Pancreas (tissue), 10 donors: ENCODE data around the gene CD81. TPM values are rescaled to one million over a fixed set of nuclear protein-coding genes. Genes with fewer than 3 reads are reported as not detected.

Experiments used
- ATAC-seq, 4 donors: fragments of 200-7000 bp; cut with Tn5 transposase; one replicate each; pipeline versions ENCODE4 v1.8.0 to v1.9.1; 2020; ENCODE audit warnings: mild to moderate bottlenecking in 4 of 4, moderate library complexity in 4 of 4
- DNase-seq, 6 donors: peaks; one replicate each; pipeline ENCODE4 v3.0.0-alpha.2; 2020
- FAIRE-seq: peaks from 2 replicates; lab custom pipeline; 2012; peaks lifted over from hg19 to GRCh38; lab: Jason Lieb, UNC
- H3K27ac ChIP-seq, 4 donors: fragments of 200-600 bp; sonication (generic); 1 replicate in 3 of 4; 2 replicates in 1 of 4; pipeline versions ENCODE4 v1.5.0 to v1.8.0; 2020
- H3K27me3 ChIP-seq, 4 donors: fragments of 200-600 bp; one replicate each; pipeline ENCODE4 v1.8.0; 2021
- H3K36me3 ChIP-seq, 3 donors: fragments of 200-600 bp; sonication (generic) in 1 of 3; one replicate each; pipeline versions ENCODE4 v1.5.0 to v1.8.0; 2020 to 2021
- H3K4me1 ChIP-seq, 3 donors: fragments of 200-600 bp; one replicate each; pipeline ENCODE4 v1.8.0; 2021
- H3K4me3 ChIP-seq, 4 donors: fragments of 200-600 bp; sonication (generic) in 2 of 4; one replicate each; pipeline versions ENCODE4 v1.5.0 to v1.8.0; 2020 to 2021
- H3K9me3 ChIP-seq, 4 donors: fragments of 200-600 bp; one replicate each; pipeline ENCODE4 v1.8.0; 2021
- CTCF ChIP-seq, 4 donors: fragments of 200-600 bp; sonication (generic) in 3 of 4; IDR thresholded peaks; one replicate each; pipeline versions ENCODE4 v1.5.0 to v1.8.0; 2021; ENCODE audit warnings: antibody characterized with exemption in 4 of 4
- whole genome bisulfite sequencing, 2 donors: extraction: QIAGEN DNeasy Blood & Tissue Kit; methylation state at CpG; one replicate each; pipeline ENCODE4 v1.1.7; 2013; 5-methylcytosine and 5-hydroxymethylcytosine counted together
- intact Hi-C, 3 donors: fragments of 100-400 bp; cut with DNase I; formaldehyde crosslinking; loops; one replicate each; pipeline versions ENCODE4 v1.11.1 to v1.14.2; 2022
- polyA plus RNA-seq, 2 donors: library from polyadenylated mRNA; stranded (reverse); fragments of 200-250 nt; gene quantifications; one replicate each; pipeline ENCODE4 v1.2.3, GENCODE V29; 2013
- total RNA-seq, 6 donors: library from RNA; stranded (reverse); fragmentation: NEBNext Ultra II Directional in 4 of 6; extraction: Animal tissue kit (Norgen Biotek cat#: 25700) in 4 of 6; gene quantifications; one replicate each; pipeline versions ENCODE4 v1.2.1 to v1.2.4, GENCODE V29; 2021 to 2023
- donor health status: healthy with polysubstance abuse.
- donor health status: DM: no; HTN: no; CAD: no; lungs with moderate emphysema.
- donor health status: DM: no; HTN: no; CAD: no.
- donor health status: control.
- donor health status: control.
- donor health status: Bipolar disorder and iron deficiency.
- donor health status: DM: yes; HTN: yes; CAD: no.
- donor health status: DM: no; HTN: no; CAD: no.
- donor health status: DM: no; HTN: no; CAD: no.
- donor health status: DM: yes; HTN: yes; CAD: no.

CD81 gene
- total and polyA plus RNA-seq, 8 donors = 154 to 392 (median 236) TPM

DNA sequence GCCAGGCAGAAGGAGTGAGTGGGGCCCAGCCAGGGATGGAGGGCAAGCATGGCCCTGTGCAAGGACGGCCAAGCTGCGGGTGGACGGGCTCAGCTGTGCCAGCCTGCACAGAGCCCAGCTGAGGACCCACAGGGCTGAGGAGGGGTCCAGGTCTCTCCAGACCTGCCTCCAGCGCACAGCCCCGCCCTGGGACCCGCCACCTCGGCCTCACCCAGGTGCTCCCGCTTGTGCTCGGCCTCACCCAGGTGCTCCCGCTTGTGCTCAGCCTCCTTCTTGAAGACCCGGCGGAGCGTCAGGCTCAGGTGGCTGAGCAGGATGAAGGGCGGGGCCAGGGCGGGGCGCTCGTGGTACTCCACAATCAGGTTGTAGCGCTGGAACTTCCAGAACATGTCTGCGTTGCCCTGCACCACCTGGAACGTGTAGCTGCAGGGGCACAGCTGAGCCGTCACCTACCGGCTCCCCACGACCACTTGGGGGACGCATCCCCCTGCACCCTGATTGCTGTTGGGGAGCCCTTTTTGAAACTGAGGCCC is 29.8 kb downstream of the CD81 start:
- no peaks in the 10 kb centered on the region for H3K27me3 ChIP-seq
- DNase-seq = no peak
- H3K36me3 ChIP-seq = peaks cover 0 to 13% (median 10%) of the 10 kb centered on the region in 3 donors
- no peak for FAIRE-seq
- TF ChIP-seq CTCF (IDR thresholded peaks at IDR 0.05) = no peak
- intact Hi-C loops = no loop called here
- H3K4me3 ChIP-seq = no peak overlapping the region
- peaks cover under 1 to 3% (median 1%) of the 10 kb centered on the region in 3 donors for H3K4me1 ChIP-seq
- WGBS, 2 donors = 66 to 73% methylated on average over 20 to 24 of the region's 24 CpGs
- ATAC-seq = no peak
- H3K9me3 ChIP-seq = no peaks in the 10 kb centered on the region
- no peak overlapping the region for H3K27ac ChIP-seq

GRCh38 chr11:2408671-2409070 is 31.6 kb downstream of the CD81 start:
- 37 to 69% methylated on average over 10 to 11 of the region's 11 CpGs for WGBS, 2 donors
- Histone ChIP-seq H3K4me3 (no peak overlapping the region), H3K9me3 (no peaks in the 10 kb centered on the region), H3K27ac (no peak overlapping the region), H3K27me3 (no peaks in the 10 kb centered on the region), H3K4me1 (no peaks in the 10 kb centered on the region), H3K36me3 (peaks cover 0 to 4% (median 0%) of the 10 kb centered on the region in 3 donors)
- ATAC-seq = no peak
- no peak for TF ChIP-seq CTCF (IDR thresholded peaks at IDR 0.05)
- FAIRE-seq = no peak
- DNase-seq = no peak
- intact Hi-C loops = no loop called here

GRCh38 chr11:2409126-2409525 is 32.0 kb downstream of the CD81 start:
- FAIRE-seq = no peak
- H3K27me3 ChIP-seq = no peaks in the 10 kb centered on the region
- WGBS, 2 donors = 37 to 47% methylated on average over 16 of the region's 16 CpGs
- TF ChIP-seq CTCF (IDR thresholded peaks at IDR 0.05) = no peak
- no peak overlapping the region for H3K27ac ChIP-seq
- DNase-seq = no peak
- no peaks in the 10 kb centered on the region for H3K9me3 ChIP-seq
- H3K4me1 ChIP-seq = no peaks in the 10 kb centered on the region
- ATAC-seq = no peak
- H3K4me3 ChIP-seq = no peak overlapping the region
- intact Hi-C loops = no loop called here
- no peaks in the 10 kb centered on the region for H3K36me3 ChIP-seq

GRCh38 chr11:2409611-2410468 is 32.7 kb downstream of the CD81 start:
- ATAC-seq = peak in 2 of 4 donors; percentile 17 to 23
- Histone ChIP-seq H3K27ac (no peak overlapping the region), H3K4me3 (no peak overlapping the region), H3K36me3 (no peaks in the 10 kb centered on the region), H3K9me3 (no peaks in the 10 kb centered on the region), H3K4me1 (no peaks in the 10 kb centered on the region), H3K27me3 (no peaks in the 10 kb centered on the region)
- FAIRE-seq = no peak
- TF ChIP-seq CTCF (IDR thresholded peaks at IDR 0.05) = no peak
- DNase-seq = no peak
- WGBS, 2 donors = 28 to 37% methylated on average over 42 of the region's 42 CpGs
- intact Hi-C loops = loop anchor here in 1 of 3 donors (5.0 to 10.0 kb wide), 2 partner anchors 88 to 215 kb away; no protein-coding TSS in a partner anchor
